H9 (cell line): ENCODE data around the gene MYOM1. TPM values are rescaled to one million over a fixed set of nuclear protein-coding genes. Genes with fewer than 3 reads are reported as not detected.

Experiments
- DNase-seq: peaks from one replicate; pipeline ENCODE4 v3.0.0-alpha.2; 2017
- H2AFZ ChIP-seq: one replicate; pipeline ENCODE4 v1.6.1; 2013; ENCODE audit warnings: mild to moderate bottlenecking, low read length, control low read depth, moderate library complexity
- H2AK5ac ChIP-seq: 2 replicates; pipeline ENCODE4 v1.6.1; 2013; ENCODE audit warnings: low read length, control low read depth, mixed read lengths; ENCODE audit not compliant: insufficient read length
- H2BK120ac ChIP-seq: one replicate; pipeline ENCODE4 v1.6.1; 2013; ENCODE audit warnings: low read depth, mild to moderate bottlenecking, low read length, control low read depth, inconsistent platforms; ENCODE audit not compliant: poor library complexity, severe bottlenecking
- H2BK12ac ChIP-seq: 2 replicates; pipeline ENCODE4 v1.6.1; 2013; ENCODE audit warnings: low read length, control low read depth, mixed read lengths, low read depth; ENCODE audit not compliant: insufficient read length
- H2BK15ac ChIP-seq: 2 replicates; pipeline ENCODE4 v1.6.1; 2013; ENCODE audit warnings: low read depth, low read length, control low read depth
- H2BK20ac ChIP-seq: one replicate; pipeline ENCODE4 v1.6.1; 2013; ENCODE audit warnings: low read depth, mild to moderate bottlenecking, low read length, control low read depth, inconsistent platforms; ENCODE audit not compliant: poor library complexity, severe bottlenecking
- H2BK5ac ChIP-seq: 2 replicates; pipeline ENCODE4 v1.6.1; 2013; ENCODE audit warnings: low read length, control low read depth, mixed read lengths; ENCODE audit not compliant: insufficient read length
- H3K14ac ChIP-seq: 2 replicates; pipeline ENCODE4 v1.6.1; 2013; ENCODE audit warnings: low read length, control low read depth; ENCODE audit not compliant: insufficient read depth
- H3K18ac ChIP-seq: 2 replicates; pipeline ENCODE4 v1.6.1; 2013; ENCODE audit warnings: low read depth, mild to moderate bottlenecking, mixed read lengths, low read length, control low read depth; ENCODE audit not compliant: insufficient read length
- H3K23ac ChIP-seq: 2 replicates; pipeline ENCODE4 v1.6.1; 2013; ENCODE audit warnings: low read length, control low read depth, mixed read lengths, low read depth; ENCODE audit not compliant: insufficient read length
- H3K23me2 ChIP-seq: 2 replicates; pipeline ENCODE4 v1.6.1; 2013; ENCODE audit warnings: low read depth, mild to moderate bottlenecking, mixed read lengths, low read length, control low read depth; ENCODE audit not compliant: insufficient read length, poor library complexity, severe bottlenecking
- H3K27ac ChIP-seq: 2 replicates; pipeline ENCODE4 v1.5.1; 2013; ENCODE audit warnings: low read length, control low read depth, mixed read lengths, low read depth; ENCODE audit not compliant: insufficient read length
- H3K27me3 ChIP-seq: 2 replicates; pipeline ENCODE4 v1.6.1; 2013; ENCODE audit warnings: low read length, control low read depth, inconsistent platforms; ENCODE audit not compliant: insufficient read depth
- H3K4ac ChIP-seq: 2 replicates; pipeline ENCODE4 v1.6.1; 2013; ENCODE audit warnings: low read depth, mild to moderate bottlenecking, control low read depth, inconsistent platforms, low read length, moderate library complexity
- H3K4me1 ChIP-seq: 2 replicates; pipeline ENCODE4 v1.6.1; 2013; ENCODE audit warnings: low read length, control low read depth, inconsistent platforms; ENCODE audit not compliant: insufficient read depth
- H3K4me2 ChIP-seq: 2 replicates; pipeline ENCODE4 v1.6.1; 2013; ENCODE audit warnings: low read length, control low read depth, mixed read lengths; ENCODE audit not compliant: insufficient read length, insufficient read depth
- H3K56ac ChIP-seq: 2 replicates; pipeline ENCODE4 v1.6.1; 2013; ENCODE audit warnings: low read depth, mild to moderate bottlenecking, mixed read lengths, low read length, control low read depth; ENCODE audit not compliant: insufficient read length
- H3K79me1 ChIP-seq: 2 replicates; pipeline ENCODE4 v1.6.1; 2013; ENCODE audit warnings: low read depth, mild to moderate bottlenecking, moderate library complexity, low read length, control low read depth, inconsistent platforms; ENCODE audit not compliant: insufficient read depth, poor library complexity, severe bottlenecking
- H3K79me2 ChIP-seq: 2 replicates; pipeline ENCODE4 v1.6.1; 2013; ENCODE audit warnings: low read length, control low read depth, inconsistent platforms; ENCODE audit not compliant: insufficient read depth
- H3K9ac ChIP-seq: 2 replicates; pipeline ENCODE4 v1.6.1; 2013; ENCODE audit warnings: low read length, control low read depth, mixed read lengths; ENCODE audit not compliant: insufficient read length; ENCODE audit errors: extremely low read depth
- H3K9me3 ChIP-seq: one replicate; pipeline ENCODE4 v1.6.1; 2013; ENCODE audit warnings: low read depth, low read length, inconsistent platforms; ENCODE audit not compliant: control insufficient read depth
- H3T11ph ChIP-seq: one replicate; pipeline ENCODE4 v1.6.1; 2013; ENCODE audit warnings: mild to moderate bottlenecking, low read length, control low read depth, inconsistent platforms
- H4K20me1 ChIP-seq: one replicate; pipeline ENCODE4 v1.6.1; 2013; ENCODE audit not compliant: control insufficient read depth, insufficient read length, insufficient read depth
- H4K5ac ChIP-seq: 2 replicates; pipeline ENCODE4 v1.6.1; 2013; ENCODE audit warnings: low read depth, mild to moderate bottlenecking, mixed read lengths, low read length, control low read depth; ENCODE audit not compliant: insufficient read length
- H4K8ac ChIP-seq: replicated peaks from 2 replicates; pipeline ENCODE4 v1.6.1; 2013; ENCODE audit warnings: low read length, control low read depth, mixed read lengths, low read depth; ENCODE audit not compliant: insufficient read length
- H4K91ac ChIP-seq: 2 replicates; pipeline ENCODE4 v1.6.1; 2013; ENCODE audit warnings: low read depth, mild to moderate bottlenecking, moderate library complexity, mixed read lengths, low read length, control low read depth; ENCODE audit not compliant: insufficient read length
- H3K27ac Mint-ChIP-seq, 3 experiments: 2 replicates in 2 of 3; 3 replicates in 1 of 3; pipeline ENCODE4 v1.8.0; 2020 to 2021; ENCODE audit warnings: mixed read lengths in 3 of 3, mild to moderate bottlenecking in 1 of 3, moderate library complexity in 1 of 3
- H3K27me3 Mint-ChIP-seq: 2 replicates; pipeline ENCODE4 v1.8.0; 2021; ENCODE audit warnings: low read depth, mild to moderate bottlenecking, moderate library complexity, mixed read lengths
- H3K36me3 Mint-ChIP-seq, 3 experiments: 2 replicates in 2 of 3; 3 replicates in 1 of 3; pipeline ENCODE4 v1.8.0; 2020 to 2021; ENCODE audit warnings: low read depth in 3 of 3, mixed read lengths in 3 of 3; ENCODE audit not compliant: insufficient read depth in 1 of 3
- H3K4me1 Mint-ChIP-seq, 2 experiments: 2 replicates each; pipeline ENCODE4 v1.8.0; 2020; ENCODE audit warnings: mixed read lengths in 2 of 2
- H3K4me3 Mint-ChIP-seq, 2 experiments: 2 replicates in 1 of 2; 3 replicates in 1 of 2; pipeline ENCODE4 v1.8.0; 2020 to 2021; ENCODE audit warnings: mild to moderate bottlenecking in 2 of 2, mixed read lengths in 2 of 2, moderate library complexity in 1 of 2
- H3K9me3 Mint-ChIP-seq, 2 experiments: 2 replicates in 1 of 2; 3 replicates in 1 of 2; pipeline ENCODE4 v1.8.0; 2020; ENCODE audit warnings: mild to moderate bottlenecking in 2 of 2, mixed read lengths in 2 of 2, moderate library complexity in 1 of 2
- WGBS: extraction: QIAGEN DNeasy Blood & Tissue Kit; methylation state at CpG from one replicate; pipeline ENCODE4 v1.1.7; 2013; ENCODE audit warnings: missing lambda C conversion rate, low lambda C conversion rate, mixed read lengths; ENCODE audit not compliant: insufficient read length; ENCODE audit errors: extremely low coverage; 5-methylcytosine and 5-hydroxymethylcytosine counted together
- total RNA-seq: library from RNA; stranded (reverse); gene quantifications from 2 replicates; pipeline ENCODE4 v1.2.1, GENCODE V29; 2021
- TF ChIP-seq, protein P1 (sequence below): fragments of 200-600 bp; sonication (generic); conservative IDR thresholded peaks from 3 replicates; pipeline ENCODE4 v1.8.0; 2021; ENCODE audit warnings: antibody characterized with exemption, mild to moderate bottlenecking

MYOM1 gene
- total RNA-seq, 1 experiment from 2014 or later, result 0.17 TPM

DNA sequence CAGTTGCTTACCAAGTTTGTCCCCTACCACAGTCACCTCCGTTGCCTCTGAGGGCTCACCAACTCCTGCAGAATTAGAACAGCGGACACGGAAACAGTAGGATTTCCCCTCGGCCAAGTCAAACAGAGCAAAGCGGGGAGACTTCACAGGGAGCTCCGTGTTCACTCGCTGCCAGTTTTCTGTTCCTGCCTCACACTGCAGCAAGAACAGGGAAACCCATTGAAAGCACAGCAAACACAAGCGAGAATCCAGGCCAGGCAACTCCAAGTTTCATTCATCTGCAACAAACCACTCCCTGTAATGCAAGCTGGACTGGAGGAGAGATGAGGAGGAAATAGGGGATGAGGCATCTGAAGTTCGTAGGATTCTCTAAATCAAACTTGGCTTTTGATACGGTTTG is 84.2 kb downstream of the MYOM1 start:
- Histone ChIP-seq H3K18ac (no peak overlapping the region), H4K91ac (no peak overlapping the region), H3K23me2 (no peaks in the 10 kb centered on the region), H2BK20ac (no peak overlapping the region), H3K4me2 (no peak overlapping the region), H3K9me3 (no peaks in the 10 kb centered on the region), H3K4me1 (no peaks in the 10 kb centered on the region), H4K8ac (no peak overlapping the region), H3K27me3 (no peaks in the 10 kb centered on the region), H3K14ac (no peak overlapping the region), H2BK5ac (no peak overlapping the region), H2BK120ac (no peak overlapping the region), H2BK15ac (no peak overlapping the region), H2AFZ (no peak overlapping the region), H3K4ac (no peak overlapping the region), H3K56ac (no peak overlapping the region), H2AK5ac (no peak overlapping the region), H3K79me1 (no peaks in the 10 kb centered on the region), H3T11ph (no peak overlapping the region), H2BK12ac (no peak overlapping the region), H3K23ac (no peak overlapping the region), H3K9ac (no peak overlapping the region), H4K5ac (no peak overlapping the region), H4K20me1 (no peaks in the 10 kb centered on the region), H3K79me2 (no peaks in the 10 kb centered on the region), H3K27ac (no peak overlapping the region)
- no peaks in the 10 kb centered on the region for H3K4me1 Mint-ChIP-seq
- WGBS, result no CpG with 5 or more reads among the region's 10 CpGs
- H3K27ac Mint-ChIP-seq, result peak overlapping the region; percentile 14 to 60 (median 18); a peak in 3 of 7 replicates
- no peaks in the 10 kb centered on the region for H3K27me3 Mint-ChIP-seq
- H3K4me3 Mint-ChIP-seq, result no peak overlapping the region
- H3K9me3 Mint-ChIP-seq, result no peaks in the 10 kb centered on the region
- TF ChIP-seq, protein P1, sequence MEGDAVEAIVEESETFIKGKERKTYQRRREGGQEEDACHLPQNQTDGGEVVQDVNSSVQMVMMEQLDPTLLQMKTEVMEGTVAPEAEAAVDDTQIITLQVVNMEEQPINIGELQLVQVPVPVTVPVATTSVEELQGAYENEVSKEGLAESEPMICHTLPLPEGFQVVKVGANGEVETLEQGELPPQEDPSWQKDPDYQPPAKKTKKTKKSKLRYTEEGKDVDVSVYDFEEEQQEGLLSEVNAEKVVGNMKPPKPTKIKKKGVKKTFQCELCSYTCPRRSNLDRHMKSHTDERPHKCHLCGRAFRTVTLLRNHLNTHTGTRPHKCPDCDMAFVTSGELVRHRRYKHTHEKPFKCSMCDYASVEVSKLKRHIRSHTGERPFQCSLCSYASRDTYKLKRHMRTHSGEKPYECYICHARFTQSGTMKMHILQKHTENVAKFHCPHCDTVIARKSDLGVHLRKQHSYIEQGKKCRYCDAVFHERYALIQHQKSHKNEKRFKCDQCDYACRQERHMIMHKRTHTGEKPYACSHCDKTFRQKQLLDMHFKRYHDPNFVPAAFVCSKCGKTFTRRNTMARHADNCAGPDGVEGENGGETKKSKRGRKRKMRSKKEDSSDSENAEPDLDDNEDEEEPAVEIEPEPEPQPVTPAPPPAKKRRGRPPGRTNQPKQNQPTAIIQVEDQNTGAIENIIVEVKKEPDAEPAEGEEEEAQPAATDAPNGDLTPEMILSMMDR, result no peak
- no peak for DNase-seq
- no peaks in the 10 kb centered on the region for H3K36me3 Mint-ChIP-seq
